Thoracic aorta (tissue), 2 donors: Measurements from ENCODE around the gene TTC7B. TPM values are rescaled to one million over a fixed set of nuclear protein-coding genes. Genes with fewer than 3 reads are reported as not detected.

Experiments used
- ATAC-seq: fragments of 150-250 bp; one replicate; pipeline ENCODE4 v1.8.0; 2017; ENCODE audit warnings: low read depth; ENCODE audit not compliant: insufficient number of reproducible peaks, low FRiP score
- DNase-seq: peaks from one replicate; pipeline ENCODE4 v3.0.0-alpha.2; 2020; ENCODE audit warnings: low spot score
- H3K27ac ChIP-seq, 2 donors: fragments of 200-600 bp; sonication (generic); 1 replicate in 1 of 2; 2 replicates in 1 of 2; pipeline ENCODE4 v1.5.1; 2016; ENCODE audit warnings: mild to moderate bottlenecking in 2 of 2, moderate library complexity in 2 of 2
- H3K27me3 ChIP-seq: fragments of 200-600 bp; sonication (generic); replicated peaks from 2 replicates; pipeline ENCODE4 v1.6.0; 2016; ENCODE audit warnings: mild to moderate bottlenecking; ENCODE audit not compliant: insufficient read depth
- H3K36me3 ChIP-seq: fragments of 200-600 bp; sonication (generic); one replicate; pipeline ENCODE4 v1.5.1; 2016
- H3K4me1 ChIP-seq, 2 donors: fragments of 200-600 bp; sonication (generic); 1 replicate in 1 of 2; 2 replicates in 1 of 2; pipeline versions ENCODE4 v1.5.1 to v1.6.0; 2016; ENCODE audit warnings: low read depth in 2 of 2, mild to moderate bottlenecking in 1 of 2; ENCODE audit not compliant: control insufficient read depth in 1 of 2
- H3K4me3 ChIP-seq: fragments of 200-600 bp; sonication (generic); 2 replicates; pipeline ENCODE4 v1.5.1; 2016; ENCODE audit warnings: mild to moderate bottlenecking
- H3K9me3 ChIP-seq: fragments of 200-600 bp; sonication (generic); 2 replicates; pipeline ENCODE4 v1.5.1; 2016
- total RNA-seq, 2 donors: library from RNA; depleted of rRNA; stranded (reverse); fragments of >200 nt; gene quantifications; one replicate each; pipeline versions ENCODE4 v1.1.0 to v1.2.3, GENCODE V29; 2016
- TF ChIP-seq, protein P1 (sequence below): fragments of 200-600 bp; sonication (generic); IDR thresholded peaks from one replicate; pipeline ENCODE4 v1.5.1; 2019; ENCODE audit warnings: antibody characterized with exemption

TTC7B gene
- total RNA-seq, 2 donors from 2014 or later: 38.9 to 56.3 TPM

DNA sequence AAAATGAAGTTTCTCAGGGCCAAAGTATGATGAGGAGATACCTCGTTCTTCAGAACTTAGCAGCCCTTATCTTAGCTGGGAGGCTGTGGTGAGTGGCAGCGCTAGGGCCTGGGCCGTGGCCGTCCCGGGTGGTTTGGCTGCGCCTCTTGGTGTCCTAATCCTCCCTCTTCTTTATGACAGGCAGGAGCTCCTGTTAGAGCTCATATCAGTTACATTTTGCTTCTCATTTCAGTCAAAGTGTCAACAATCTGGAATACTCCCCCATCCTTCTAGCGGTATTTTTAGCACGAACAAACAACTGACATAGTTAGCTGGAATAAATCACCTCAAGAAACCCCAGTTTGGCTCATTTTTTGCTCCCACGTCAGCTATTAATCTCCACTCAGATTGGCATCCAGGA lies 188.8 kb downstream of the TTC7B start:
- Histone ChIP-seq H3K27ac (peak overlapping the region; percentile 40 to 52), H3K36me3 (no peaks in the 10 kb centered on the region), H3K27me3 (no peaks in the 10 kb centered on the region), H3K4me1 (peaks cover 4 to 56% of the 10 kb centered on the region in 2 donors), H3K9me3 (no peaks in the 10 kb centered on the region), H3K4me3 (no peak overlapping the region)
- DNase-seq: no peak
- no peak for ATAC-seq
- TF ChIP-seq, protein P1, sequence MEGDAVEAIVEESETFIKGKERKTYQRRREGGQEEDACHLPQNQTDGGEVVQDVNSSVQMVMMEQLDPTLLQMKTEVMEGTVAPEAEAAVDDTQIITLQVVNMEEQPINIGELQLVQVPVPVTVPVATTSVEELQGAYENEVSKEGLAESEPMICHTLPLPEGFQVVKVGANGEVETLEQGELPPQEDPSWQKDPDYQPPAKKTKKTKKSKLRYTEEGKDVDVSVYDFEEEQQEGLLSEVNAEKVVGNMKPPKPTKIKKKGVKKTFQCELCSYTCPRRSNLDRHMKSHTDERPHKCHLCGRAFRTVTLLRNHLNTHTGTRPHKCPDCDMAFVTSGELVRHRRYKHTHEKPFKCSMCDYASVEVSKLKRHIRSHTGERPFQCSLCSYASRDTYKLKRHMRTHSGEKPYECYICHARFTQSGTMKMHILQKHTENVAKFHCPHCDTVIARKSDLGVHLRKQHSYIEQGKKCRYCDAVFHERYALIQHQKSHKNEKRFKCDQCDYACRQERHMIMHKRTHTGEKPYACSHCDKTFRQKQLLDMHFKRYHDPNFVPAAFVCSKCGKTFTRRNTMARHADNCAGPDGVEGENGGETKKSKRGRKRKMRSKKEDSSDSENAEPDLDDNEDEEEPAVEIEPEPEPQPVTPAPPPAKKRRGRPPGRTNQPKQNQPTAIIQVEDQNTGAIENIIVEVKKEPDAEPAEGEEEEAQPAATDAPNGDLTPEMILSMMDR: no peak

DNA sequence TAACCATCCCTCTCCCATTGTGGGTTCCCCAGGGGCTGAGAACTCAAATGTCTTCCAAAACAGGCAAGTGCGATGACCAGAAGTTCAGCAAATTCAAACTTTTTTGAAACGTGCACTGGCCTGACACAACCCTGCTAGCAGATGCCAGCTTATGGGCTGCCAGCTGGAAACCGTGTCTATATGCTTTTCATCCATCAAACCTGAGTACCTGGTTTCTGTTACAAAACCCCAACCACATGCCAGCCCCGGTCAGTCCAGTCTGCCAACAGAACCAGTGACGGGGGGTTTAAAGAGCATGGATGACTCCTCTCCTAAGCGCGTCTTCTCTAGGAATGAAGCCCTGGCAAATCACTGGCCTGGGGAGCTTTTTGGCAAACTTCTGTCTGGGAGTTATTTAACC lies 189.7 kb downstream of the TTC7B start:
- ATAC-seq (peak; percentile 33), DNase-seq (no peak)
- Histone ChIP-seq H3K27me3 (no peaks in the 10 kb centered on the region), H3K36me3 (no peaks in the 10 kb centered on the region), H3K4me1 (peaks cover 4 to 56% of the 10 kb centered on the region in 2 donors), H3K9me3 (no peaks in the 10 kb centered on the region), H3K4me3 (no peak overlapping the region), H3K27ac (no peak overlapping the region)
- TF ChIP-seq, protein P1: no peak

DNA sequence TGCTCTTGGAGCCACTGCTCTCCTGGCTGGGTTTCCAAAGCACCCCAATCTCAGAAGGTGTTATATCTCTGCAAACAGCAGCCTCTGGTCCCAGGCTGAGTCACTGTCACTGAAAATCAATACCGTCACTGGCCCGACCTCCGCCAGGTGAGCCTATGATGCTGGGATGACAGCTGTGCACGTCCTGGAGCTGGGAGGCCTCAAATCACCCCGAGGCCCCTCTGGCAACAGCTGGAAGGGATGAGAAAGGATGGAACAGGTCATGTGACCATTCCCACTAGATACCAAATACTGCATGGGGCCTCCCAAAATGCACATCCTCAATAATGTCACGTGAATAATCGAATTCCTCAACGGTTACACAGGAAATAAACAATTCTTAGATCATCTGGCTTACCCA lies 190.8 kb downstream of the TTC7B start:
- no peak overlapping the region for H3K4me3 ChIP-seq
- H3K4me1 ChIP-seq: peaks cover 4 to 56% of the 10 kb centered on the region in 2 donors
- no peak overlapping the region for H3K27ac ChIP-seq
- DNase-seq (no peak), ATAC-seq (no peak)
- H3K27me3 ChIP-seq: no peaks in the 10 kb centered on the region
- H3K9me3 ChIP-seq: no peaks in the 10 kb centered on the region
- no peaks in the 10 kb centered on the region for H3K36me3 ChIP-seq
- TF ChIP-seq, protein P1: no peak

DNA sequence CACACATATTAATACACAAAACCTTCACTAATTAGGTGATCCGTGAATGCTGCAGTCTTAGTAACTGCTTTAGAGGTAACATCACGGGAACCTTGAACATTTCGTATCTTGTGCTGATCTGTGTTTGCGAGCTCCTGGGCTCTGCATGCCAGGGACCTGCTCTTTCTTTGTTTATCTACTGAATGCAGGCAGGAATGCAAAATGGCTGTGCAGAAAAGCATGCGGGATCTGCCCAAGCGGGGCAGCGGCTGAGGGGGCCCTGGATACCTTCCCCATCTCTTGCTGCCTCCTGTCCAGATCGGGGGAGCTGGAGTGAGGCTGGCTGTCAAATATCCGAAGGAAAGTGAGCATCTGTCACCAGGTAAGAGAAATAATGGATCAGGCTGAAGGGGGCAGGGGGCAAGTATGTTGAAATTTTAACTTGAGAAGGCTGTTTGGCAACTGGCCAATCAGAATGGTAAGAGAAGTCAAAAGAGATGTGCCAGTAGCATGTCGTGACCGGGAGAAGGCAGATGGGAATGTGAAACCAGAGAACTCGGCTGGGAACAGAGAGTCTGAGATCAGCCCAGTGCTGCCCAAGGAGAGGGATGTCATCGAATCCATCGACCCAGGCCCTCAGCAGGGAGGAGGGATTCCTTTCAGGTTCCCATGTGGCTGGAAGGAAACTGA lies 191.4 kb downstream of the TTC7B start:
- no peak for DNase-seq

DNA sequence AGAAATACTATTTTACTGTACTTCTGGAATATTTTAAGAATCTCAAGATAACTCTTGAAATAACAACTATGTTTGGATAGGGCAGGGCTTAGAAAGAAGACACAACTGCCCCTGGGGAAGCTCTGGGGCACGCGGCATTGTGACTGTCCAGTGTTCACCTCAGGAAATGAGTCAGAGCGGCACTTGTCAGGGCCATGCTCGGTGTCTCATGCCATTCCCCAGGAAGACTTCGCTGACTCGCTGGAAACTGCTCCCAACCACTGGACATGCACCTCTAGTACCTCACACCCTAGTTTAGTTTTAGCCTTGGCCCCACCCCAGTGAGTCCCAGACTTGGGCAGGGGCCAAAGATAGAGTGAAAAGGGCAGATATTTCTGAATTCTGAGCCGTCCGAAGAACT lies 192.0 kb downstream of the TTC7B start:
- no peak overlapping the region for H3K27ac ChIP-seq
- no peak overlapping the region for H3K4me3 ChIP-seq
- DNase-seq (no peak), ATAC-seq (no peak)
- no peaks in the 10 kb centered on the region for H3K9me3 ChIP-seq
- no peaks in the 10 kb centered on the region for H3K36me3 ChIP-seq
- no peaks in the 10 kb centered on the region for H3K27me3 ChIP-seq
- peaks cover 4 to 50% of the 10 kb centered on the region in 2 donors for H3K4me1 ChIP-seq
- TF ChIP-seq, protein P1: no peak

More for the DNA sequence above, 191.4 kb downstream of the TTC7B start:
- H3K4me1 ChIP-seq: peaks cover 4 to 56% of the 10 kb centered on the region in 2 donors
- H3K36me3 ChIP-seq: no peaks in the 10 kb centered on the region
- no peaks in the 10 kb centered on the region for H3K9me3 ChIP-seq
- H3K4me3 ChIP-seq: no peak overlapping the region
- H3K27me3 ChIP-seq: no peaks in the 10 kb centered on the region
- ATAC-seq: no peak
- TF ChIP-seq, protein P1: no peak
- H3K27ac ChIP-seq: no peak overlapping the region
